NCI-H1436 treated with DMSO at 0.1 percent for 48 hours (cell line): ENCODE measurements around the gene DHRS2.
"Not testable (repeated sequence)": the region's sequence is repeated elsewhere in the genome, so short reads cannot be mapped to it uniquely, and the experiment has no call there.

Experiments
- DNase-seq: peaks from one replicate; lab custom pipeline; 2025; lab: John Stamatoyannopoulos, UW

DHRS2 gene

DNA sequence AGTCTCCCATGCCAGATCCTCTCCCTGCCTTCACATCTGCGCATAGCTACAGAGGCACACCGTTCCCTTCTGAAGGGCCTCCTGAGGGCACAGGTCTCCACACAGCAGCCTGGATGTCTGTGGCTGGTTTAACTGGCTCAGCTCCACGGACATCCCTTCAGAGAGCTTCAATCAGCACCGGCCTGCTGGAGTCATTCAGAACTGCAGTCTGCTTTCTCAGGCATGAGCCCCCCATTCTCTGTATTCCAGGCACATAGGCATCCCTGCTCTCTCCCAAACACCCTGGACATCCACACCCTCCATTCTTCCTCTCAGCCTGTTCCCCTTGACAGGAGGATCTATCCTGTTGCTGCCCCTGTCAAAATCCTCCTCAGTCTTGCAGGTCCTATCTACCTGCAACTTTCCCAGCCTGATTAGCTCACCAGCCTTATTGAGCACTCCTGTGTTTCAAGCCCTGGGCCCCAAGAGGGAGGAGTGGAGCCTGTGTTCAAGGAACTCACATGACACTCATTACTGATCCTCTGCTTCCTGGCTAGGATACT lies 2.9 kb upstream of the DHRS2 start:
- DNase-seq, result no peak

DNA sequence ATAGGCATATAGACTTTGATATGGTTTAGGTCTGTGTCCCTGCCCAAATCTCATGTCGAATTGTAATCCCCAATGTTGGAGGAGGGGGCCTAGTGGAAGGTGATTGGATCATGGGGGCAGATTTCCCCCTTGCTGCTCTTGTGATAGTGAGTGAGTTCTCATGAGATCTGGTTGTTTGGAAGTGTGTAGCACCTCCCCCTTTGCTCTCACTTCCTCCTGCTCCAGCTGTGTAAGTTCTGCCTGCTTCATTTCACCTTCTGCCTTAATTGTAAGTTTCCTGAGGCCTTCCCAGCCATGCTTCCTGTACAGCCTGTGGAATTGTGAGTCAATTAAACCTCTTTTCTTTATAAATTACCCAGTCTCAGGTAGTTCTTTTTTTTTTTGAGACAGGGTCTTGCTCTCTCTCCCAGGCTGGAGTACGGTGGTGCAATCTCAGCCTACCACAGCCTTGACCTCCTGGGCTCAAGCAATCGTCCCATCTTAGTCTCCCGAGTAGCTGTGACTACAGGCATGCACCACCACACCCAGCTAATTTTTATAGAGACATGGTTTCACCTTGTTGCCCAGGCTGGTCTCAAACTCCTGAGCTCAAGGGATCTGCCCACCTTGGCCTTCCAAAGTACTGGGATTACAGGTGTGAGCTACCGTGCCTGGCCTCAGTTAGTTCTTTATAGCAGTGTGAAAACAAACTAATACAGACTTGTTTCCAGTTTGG lies 1.3 kb upstream of the DHRS2 start:
- DNase-seq, result not testable (repeated sequence)

DNA sequence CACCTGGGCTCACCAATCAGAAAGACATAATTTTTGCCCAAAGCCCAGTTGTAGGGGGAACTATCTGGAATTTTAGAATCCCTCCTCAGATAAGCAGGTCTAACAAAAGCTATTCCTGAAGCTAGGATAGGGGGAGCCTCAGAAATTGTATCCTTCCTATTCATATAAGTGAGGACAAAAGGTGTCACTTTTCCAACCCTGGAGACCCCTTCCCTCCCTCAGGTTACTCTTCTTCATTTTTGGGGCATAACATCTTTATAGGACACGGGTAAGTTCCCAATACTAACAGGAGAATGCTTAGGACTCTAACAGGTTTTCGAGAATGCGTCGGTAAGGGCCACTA lies 1.1 kb downstream of the DHRS2 start:
- DNase-seq, result not testable (repeated sequence)

DNA sequence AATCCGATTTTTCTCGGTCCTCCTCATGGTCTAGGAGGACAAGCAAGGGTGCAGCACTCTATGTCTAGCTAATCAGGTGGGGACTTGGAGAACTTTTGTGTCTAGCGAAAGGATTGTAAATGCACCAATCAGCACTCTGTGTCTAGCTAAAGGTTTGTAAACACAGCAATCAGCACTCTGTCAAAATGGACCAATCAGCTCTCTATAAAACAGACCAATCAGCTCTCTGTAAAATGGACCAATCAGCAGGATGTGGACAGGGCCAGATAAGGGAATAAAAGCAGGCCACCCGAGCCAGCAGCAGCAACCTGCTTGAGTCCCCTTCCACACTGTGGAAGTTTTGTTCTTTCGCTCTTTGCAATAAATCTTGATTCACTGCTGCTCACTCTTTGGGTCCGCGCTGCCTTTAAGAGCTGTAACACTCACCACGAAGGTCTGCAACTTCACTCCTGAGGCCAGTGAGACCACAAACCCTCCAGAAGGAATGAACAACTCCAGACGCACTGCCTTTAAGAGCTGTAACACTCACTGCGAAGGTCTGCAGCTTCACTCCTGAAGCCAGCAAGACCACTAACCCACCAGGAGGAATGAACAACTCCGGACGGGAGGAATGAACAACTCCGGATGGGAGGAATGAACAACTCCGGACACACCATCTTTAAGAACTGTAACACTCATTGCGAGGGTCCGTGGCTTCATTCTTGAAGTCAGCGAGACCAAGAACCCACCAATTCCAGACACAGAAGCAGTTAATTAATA lies 1.7 kb downstream of the DHRS2 start:
- not testable (repeated sequence) for DNase-seq

DNA sequence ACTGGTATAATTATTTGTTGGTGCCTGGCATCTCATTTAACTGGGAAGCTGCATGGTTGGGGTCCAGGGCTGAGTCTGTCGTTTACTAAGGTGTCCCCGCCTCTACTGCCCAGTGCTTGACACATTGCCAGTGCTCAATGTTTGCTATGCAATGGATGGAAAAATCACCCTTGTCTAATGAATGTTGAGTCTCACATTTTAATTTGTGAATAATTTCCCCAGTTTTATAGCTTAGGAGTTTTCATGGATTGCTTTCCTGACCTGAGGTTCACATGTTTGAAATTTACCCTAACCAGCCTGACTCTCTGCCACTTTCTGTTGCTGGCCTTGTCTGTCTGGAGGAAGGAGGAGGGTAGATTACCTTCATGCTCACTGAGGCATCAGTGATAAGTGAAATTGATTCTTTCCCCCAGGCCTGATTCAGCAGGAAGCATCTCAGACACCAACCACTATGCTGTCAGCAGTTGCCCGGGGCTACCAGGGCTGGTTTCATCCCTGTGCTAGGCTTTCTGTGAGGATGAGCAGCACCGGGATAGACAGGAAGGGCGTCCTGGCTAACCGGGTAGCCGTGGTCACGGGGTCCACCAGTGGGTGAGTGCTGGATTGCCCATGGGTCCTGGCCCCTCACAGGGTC lies 2.4 kb downstream of the DHRS2 start:
- DNase-seq, result no peak

DNA sequence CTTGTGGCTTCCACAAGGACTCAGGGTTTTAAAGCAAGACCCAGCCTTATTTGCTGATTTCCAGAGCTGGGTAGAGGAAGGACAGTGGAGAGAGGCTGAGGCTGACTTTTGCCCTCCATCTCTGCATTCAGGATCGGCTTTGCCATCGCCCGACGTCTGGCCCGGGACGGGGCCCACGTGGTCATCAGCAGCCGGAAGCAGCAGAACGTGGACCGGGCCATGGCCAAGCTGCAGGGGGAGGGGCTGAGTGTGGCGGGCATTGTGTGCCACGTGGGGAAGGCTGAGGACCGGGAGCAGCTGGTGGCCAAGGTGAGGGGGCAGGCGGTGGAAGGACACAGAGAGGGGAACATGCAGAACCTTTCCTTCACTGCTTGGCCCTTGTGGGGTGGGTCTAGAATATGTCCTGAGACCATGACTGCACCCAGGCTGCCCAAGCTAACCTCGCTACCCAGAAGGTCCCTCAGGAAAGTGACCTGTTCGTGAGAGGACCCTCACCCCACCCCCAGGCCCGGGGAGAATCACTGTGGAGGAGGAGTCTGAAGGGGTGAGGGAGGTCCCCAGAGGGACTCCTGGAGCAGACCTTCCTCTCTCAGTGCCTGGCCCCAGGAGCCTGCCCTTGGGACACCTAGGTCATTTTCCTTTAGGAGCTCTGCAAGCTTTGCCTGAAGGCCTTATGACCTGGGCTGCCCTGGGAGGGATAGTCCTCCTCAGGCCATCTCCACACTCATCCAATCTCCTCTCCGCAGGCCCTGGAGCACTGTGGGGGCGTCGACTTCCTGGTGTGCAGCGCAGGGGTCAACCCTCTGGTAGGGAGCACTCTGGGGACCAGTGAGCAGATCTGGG lies 3.1 kb downstream of the DHRS2 start:
- DNase-seq, result no peak

DNA sequence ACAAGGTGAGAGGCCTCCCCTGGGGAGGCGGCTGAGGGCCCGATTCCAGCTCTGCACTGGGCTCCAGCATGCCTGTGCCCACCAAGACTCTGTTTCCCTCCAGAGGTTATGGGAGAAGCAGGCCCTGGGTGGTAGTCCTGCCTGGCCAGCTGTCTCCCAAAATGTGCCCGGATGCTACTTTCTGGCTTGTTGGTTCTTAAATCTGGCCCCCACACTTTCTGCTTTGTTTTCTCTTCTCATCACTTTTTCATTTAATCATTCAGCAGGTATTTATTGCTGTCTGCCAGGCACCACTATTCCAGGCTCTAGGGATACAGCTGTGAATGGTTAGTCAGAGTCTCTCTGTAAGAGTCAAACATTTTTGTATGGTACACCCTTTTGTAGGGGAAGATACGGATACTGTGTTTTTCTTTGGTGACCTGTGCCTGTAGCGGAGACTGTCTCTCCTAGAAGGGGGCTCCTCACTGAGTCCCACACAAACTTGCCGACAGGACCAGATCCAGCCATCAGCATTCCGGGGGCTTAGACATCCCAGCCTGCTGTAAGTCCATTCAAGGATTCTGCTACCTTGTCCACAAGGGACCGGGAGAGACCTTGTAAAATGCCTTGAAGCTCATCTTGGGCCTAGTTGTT lies 3.8 kb downstream of the DHRS2 start:
- no peak for DNase-seq

DNA sequence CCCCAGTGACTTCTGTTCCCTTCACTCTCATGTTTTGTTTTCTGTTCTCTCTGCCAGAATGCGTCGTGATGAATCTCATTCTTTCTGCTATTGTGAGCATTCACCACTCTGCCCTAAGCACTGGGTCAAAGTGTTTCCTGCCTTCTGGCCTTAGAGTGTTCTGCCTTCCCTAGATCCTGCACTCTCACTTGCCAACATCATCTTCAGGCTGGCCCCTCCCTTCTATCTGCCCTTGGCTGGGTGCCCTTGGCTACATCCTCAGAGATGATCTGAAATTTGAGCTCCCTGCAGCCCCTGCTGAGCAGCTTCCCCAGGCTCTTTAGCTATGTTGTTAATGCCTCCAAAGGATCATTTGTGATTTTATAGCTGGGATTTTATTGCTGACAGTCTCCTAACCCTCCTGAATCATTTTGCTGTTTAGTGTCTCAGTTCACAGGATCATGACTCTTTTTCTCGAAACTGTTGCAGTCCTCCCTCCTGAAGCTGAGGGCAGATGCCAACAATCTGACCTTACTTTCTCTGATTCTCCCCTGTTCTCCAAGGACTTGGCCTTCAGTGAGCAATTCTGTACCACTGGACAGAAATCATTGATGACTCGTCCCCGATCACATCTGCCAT lies 4.5 kb downstream of the DHRS2 start:
- no peak for DNase-seq

DNA sequence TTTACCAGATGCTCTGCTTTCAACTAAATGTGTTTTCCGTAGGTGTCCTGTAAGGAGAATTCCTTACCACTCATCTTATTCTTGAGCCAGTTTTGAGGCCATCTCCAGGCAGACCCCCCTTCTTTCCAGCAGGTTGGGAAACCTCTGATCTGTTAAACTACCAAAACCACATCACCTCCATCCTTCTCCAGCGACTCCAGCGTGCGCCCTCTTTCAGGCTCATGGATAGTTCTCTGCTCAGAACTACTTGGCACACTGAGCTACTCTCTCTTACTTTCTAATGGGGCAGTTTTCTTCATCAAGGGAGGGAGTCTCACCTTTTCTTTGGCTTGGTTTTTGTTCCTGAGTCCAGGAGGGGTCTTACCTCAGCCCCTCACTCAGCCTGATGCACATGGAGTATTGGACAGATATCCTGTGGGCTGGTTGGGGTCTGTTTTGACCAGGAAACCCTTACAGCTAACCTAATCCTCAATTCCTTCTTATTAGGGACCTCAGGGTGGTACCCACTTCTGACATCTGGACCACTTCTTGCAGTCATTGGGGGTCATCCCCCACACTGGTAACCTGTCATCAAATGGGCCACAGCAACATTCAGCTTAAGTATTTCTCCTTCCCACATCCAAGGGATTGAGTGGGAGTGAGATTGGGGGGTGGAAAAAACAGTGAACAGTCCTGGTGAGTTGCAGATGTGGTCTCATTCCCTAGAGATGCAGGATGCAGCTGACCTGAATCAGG lies 5.2 kb downstream of the DHRS2 start:
- no peak for DNase-seq

DNA sequence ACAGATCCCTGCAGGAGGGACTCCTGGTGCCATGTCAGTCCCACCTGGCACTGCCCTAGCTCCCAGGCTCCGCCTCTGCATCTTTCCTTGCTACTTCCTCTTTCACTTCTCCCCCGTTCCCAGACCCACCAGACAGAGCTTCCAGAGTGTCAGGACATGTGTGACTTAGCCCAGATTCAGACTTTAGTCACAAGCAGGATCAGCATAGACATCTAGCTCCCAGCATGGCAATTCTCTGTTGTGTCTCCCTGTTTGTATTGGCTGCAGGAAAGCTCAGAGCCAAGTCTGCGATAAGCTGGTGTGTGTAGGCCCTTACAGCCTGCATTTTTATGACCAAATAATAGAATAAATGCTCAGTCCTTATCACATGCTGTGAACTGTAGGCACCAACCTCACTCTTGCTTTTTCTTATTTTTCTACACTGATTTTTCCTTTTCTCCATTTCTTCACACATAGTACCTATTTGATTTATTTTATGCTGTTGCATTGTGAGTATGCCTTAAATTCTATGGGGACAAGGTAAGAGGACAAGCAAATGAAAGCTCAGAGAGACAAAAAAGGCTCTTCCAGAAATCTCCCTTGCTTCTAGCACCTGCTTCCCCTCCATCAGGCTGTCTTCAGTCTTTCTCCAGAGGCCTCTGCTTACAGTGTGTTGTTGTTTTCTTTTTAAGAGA lies 5.9 kb downstream of the DHRS2 start:
- no peak for DNase-seq

DNA sequence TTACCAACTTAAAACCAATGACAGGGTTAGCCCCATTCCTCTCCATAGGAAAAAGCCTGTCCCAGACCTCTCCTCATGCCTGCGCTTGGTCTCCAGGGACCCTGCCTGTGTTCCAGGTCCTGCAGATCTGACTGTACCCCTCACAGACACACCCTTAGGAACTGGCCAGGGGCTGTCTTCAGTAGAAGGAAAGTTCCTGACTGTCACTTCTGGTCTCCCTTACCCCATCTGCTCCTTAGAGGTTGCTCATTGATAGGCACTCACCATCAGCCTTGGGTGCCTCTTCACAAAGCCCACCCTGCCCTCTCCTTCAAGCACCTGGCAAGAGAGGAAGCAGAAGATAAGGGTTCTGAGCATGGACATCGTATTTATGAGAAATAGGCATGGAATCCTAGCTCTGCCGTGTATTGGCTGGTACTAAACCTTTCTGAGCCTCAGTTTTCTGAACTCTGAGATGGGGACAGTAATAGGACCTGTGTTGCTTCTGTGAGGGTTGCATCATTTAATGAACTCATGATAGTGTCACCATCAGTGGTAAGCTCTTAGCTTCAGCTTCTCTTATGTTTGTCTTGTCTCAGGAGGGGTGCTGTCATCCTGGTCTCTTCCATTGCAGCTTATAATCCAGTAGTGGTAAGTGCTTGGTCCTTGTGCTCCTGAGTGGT lies 7.5 kb downstream of the DHRS2 start:
- DNase-seq, result no peak

DNA sequence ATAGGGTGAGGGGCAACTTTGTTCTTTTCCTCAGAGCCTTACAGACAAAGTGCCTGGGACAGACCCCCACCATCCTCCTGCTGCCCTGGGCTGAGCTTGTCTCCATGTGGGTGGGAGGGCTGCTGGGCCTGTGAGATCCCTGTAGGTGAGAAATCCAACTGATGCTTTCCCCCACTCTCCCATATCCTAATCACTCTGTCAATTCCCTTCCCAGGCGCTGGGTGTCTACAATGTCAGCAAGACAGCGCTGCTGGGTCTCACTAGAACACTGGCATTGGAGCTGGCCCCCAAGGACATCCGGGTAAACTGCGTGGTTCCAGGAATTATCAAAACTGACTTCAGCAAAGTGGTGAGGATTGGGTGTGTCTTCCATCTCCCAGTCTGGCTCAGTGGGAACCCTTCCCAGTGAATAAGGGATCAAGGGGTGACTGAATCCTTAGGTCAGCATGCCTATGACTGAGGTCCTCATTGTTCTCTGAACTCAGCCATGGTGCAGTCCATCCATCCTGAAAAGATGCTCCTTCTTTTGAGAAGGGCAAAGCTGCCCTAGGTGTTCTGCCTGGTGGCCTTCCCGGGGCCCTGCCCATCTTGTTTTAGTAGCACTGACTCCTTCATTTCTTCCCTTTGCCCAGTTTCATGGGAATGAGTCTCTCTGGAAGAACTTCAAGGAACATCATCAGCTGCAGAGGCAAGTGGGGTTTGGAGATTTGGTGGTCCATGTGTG lies 8.2 kb downstream of the DHRS2 start:
- no peak for DNase-seq

DNA sequence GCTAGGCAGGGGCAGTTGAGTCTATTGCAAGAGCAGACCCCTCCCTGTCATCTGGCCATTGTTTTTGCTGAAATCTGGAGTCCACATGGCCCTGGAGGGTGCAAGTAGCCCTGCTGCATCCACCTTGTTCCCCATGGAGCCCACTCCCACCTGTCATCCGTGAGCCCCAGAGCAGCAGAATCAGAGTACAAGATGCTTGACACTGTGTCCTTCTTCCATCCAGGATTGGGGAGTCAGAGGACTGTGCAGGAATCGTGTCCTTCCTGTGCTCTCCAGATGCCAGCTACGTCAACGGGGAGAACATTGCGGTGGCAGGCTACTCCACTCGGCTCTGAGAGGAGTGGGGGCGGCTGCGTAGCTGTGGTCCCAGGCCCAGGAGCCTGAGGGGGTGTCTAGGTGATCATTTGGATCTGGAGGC lies 8.8 kb downstream of the DHRS2 start:
- DNase-seq, result no peak

DNA sequence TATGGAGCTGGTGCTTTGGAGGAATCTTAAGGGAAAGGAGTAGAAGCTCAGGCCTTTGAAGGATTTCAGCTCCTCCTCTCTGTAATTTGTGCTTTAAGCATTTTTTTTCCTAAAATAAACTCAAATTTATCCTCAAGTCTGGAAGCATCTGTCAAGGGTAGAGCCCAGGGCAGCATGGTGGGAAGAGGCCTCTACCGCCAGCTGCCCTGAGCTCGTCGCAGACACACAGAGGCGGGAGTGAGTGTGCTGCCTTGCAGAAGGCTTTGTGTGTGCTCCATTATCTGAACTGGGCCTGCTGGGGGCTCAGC lies 9.3 kb downstream of the DHRS2 start:
- no peak for DNase-seq

DNA sequence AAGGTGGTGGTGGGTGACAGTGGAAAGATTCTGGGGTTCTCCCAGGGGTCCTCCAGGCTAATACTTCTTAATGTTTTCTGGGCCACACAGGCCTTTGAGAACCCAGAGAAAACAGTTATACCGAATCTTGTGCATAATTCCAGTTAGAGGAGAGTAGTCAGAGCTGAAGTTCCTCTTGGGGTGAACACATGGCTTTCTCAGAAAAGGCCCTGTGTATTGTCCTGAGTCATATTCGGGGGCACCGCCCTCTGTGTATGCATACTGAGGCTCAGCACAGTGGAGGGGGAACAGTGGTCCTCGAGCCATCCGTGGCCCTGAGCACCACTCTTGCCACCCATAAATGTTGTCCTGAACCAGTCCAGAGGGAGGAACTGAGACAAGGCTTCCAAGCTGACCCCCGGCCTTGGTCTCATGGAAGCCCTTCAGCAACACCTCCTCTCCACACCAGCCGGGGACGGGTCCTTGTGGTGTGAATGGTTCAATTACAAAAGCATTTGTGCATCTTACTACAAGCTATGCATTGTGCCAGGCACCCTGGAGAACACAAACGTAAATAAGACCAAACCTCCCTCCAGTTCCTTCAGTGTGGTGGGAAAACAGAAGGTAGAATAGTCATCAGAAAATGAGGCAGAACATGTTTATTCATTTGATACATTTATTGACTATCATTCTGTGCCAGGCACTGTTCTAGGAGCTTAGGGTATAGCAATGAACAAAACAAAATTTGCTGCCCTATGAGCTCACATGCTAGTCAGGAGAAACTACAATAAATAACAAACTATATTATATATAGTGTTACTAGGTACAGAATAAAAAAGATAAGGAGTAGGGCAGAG lies 9.9 kb downstream of the DHRS2 start:
- DNase-seq, result no peak

DNA sequence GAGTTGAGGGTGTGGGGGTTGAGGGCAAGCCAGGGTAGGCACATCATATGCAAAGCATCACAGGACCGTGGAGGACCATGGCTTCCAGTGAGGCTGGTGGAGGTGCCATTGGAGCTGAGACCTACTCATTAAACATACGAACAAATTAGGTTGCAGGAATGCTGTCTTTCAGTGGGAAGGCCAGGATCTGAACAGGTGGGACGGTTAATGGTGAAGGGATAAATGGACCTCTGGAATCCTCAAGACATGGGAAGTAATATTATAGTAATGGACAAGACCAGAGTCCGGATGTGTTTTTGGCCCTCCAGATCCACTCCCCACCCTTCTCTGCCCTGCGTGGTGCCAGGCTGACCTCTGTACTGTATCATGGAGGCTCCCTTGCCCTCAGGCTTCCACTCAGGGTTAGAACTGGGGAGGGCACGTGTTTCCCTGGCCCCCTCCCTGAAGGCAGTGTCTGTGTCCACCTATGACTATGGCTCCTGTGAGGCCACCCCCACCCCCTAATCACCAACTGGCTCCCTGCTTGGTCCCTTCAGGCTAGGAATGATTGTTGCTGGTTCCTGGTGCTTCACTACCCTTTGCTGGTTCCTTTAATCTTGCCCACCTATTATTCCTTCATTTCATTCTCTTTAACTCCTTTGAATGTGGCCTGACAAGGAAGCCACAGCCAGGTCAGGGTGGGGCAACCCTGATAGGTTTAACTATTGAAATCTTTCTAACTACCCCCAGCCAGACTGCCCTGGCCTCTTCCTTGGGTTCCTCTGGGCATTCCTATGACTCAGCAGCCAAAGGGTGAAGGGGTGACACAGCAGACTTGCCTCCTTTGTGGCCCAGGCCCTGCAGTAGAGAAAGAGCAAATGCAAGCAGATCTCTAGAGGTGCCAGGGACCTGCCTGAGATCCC lies 10.7 kb downstream of the DHRS2 start:
- DNase-seq, result no peak

DNA sequence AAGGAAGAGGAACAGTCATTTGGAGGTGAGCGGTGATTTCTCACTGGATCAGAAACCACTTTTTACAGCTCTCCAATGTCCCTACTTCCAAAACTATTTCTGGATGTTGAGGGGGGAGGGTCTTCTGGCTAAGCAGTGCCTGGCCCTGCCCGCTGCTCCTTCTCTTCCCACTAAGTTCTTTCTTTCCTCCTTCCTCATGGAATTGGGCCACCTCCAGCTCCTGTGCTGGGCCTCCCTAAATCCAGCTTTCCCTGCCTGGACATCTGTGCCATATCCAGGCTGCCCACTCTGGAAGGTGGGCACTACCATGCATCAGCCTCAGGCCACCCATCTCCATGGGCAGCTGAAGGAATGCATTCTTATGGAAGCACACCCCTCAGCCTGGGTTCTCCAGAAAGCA lies 11.5 kb downstream of the DHRS2 start:
- no peak for DNase-seq
